Transverse colon (tissue), 4 donors: Measurements from ENCODE around the gene LMOD3. TPM values are rescaled to one million over a fixed set of nuclear protein-coding genes. Genes with fewer than 3 reads are reported as not detected.

Experiments
- DNase-seq: peaks from one replicate; pipeline ENCODE4 v3.0.0-alpha.2; 2019
- H3K27ac ChIP-seq, 4 donors: fragments of 200-600 bp; sonication (generic); 2 replicates each; pipeline ENCODE4 v1.5.1; 2016 to 2018; ENCODE audit warnings: inconsistent platforms in 4 of 4
- H3K27me3 ChIP-seq: fragments of 200-600 bp; sonication (generic); 2 replicates; pipeline ENCODE4 v1.5.1; 2017; ENCODE audit warnings: inconsistent platforms
- H3K36me3 ChIP-seq, 4 donors: fragments of 200-600 bp; sonication (generic); 2 replicates each; pipeline ENCODE4 v1.5.1; 2017 to 2019; ENCODE audit warnings: inconsistent platforms in 4 of 4
- H3K4me1 ChIP-seq, 4 donors: fragments of 200-600 bp; sonication (generic); 2 replicates each; pipeline ENCODE4 v1.5.1; 2017 to 2020; ENCODE audit warnings: inconsistent platforms in 4 of 4
- H3K4me3 ChIP-seq, 4 donors: fragments of 200-600 bp; sonication (generic); 1 replicate in 1 of 4; 2 replicates in 3 of 4; pipeline versions ENCODE4 v1.5.1 to v1.6.1; 2017 to 2019; ENCODE audit warnings: inconsistent platforms in 4 of 4
- H3K9me3 ChIP-seq, 2 donors: fragments of 200-600 bp; sonication (generic); 2 replicates each; pipeline ENCODE4 v1.5.1; 2017 to 2019; ENCODE audit warnings: inconsistent platforms in 2 of 2
- EP300 ChIP-seq: sonication (generic); formaldehyde crosslinking; IDR thresholded peaks from one replicate; pipeline ENCODE4 v1.6.1; 2017; ENCODE audit warnings: antibody characterized with exemption, low read depth
- POLR2A ChIP-seq: fragments of 450-650 bp; IDR thresholded peaks from one replicate; pipeline ENCODE4 v1.6.1; 2016; ENCODE audit warnings: antibody characterized with exemption, mild to moderate bottlenecking, moderate library complexity
- POLR2AphosphoS5 ChIP-seq, 3 donors: sonication (generic); formaldehyde crosslinking; IDR thresholded peaks; one replicate each; pipeline ENCODE4 v1.6.1; 2016; ENCODE audit warnings: antibody characterized with exemption in 3 of 3
- WGBS, 2 donors: methylation state at CpG; one replicate each; pipeline ENCODE4 v1.1.5; 2018; ENCODE audit warnings: low coverage in 1 of 2; 5-methylcytosine and 5-hydroxymethylcytosine counted together
- in situ Hi-C, 4 donors: fragments of 200-750 bp; cut with MboI; loops; one replicate each; pipeline versions ENCODE4 v1.15.0 to v1.15.1; 2017; ENCODE audit warnings: low sequenced_read_pairs in 3 of 4, low pct_ligation_motif_present in 1 of 4, low pct_unique_long_range_greater_than_20kb in 1 of 4
- intact Hi-C: fragments of 100-400 bp; cut with DNase I; formaldehyde crosslinking; loops from one replicate; pipeline ENCODE4 v1.15.1; 2023; ENCODE audit warnings: low total_unique reads
- total RNA-seq, 4 donors: library from RNA; depleted of rRNA; stranded (reverse); fragments of >200 nt; gene quantifications; one replicate each; pipeline ENCODE4 v1.1.0, GENCODE V29; 2016
- TF ChIP-seq, protein P1 (sequence below), 5 experiments: fragments of 200-600 bp in 3 of 5; fragments of 450-650 bp in 2 of 5; sonication (generic) in 3 of 5; IDR thresholded peaks; 1 replicate in 2 of 5; 2 replicates in 3 of 5; pipeline ENCODE4 v1.5.1; 2016 to 2017; ENCODE audit warnings: antibody characterized with exemption in 5 of 5, inconsistent platforms in 3 of 5, mild to moderate bottlenecking in 2 of 5, moderate library complexity in 1 of 5

The LMOD3 gene
- total RNA-seq, 4 donors from 2014 or later = 0.27 TPM; not detected in 3

DNA sequence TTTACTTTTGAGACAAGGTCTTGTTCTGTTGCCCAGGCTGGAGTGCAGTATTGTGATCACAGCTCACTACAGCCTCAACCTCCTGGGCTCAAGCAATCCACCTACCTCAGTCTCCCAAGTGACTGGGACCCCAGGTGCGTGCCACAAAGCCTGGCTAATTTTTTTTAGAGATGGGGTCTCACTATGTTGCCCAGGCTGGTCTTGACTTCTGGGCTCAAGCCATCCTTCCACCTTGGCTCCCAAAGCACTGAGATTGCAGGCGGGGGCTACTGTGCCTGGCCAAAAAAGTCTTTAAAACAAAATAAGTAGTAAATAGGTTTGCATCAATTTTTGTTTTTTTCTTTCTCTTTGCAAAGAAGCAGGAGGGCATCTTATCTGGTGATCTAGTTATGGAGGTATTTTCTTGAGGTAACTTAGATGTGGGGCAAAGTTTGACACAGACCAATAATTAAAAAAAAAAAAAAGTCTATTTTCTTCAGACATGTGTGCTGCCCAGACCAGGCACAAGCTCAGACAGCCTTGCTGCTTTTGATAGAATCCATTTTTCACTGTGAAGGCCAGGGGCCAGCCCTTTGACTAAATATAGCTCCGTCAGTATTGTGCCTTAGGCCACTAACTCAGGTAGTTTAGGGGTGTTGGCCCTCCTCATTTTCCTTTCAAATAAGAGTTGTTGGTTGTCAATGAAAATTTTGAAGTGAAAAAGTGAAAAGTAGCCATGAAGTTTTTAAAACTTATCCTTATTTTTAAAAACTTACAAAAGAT lies 35.2 kb downstream of the LMOD3 start:
- no peaks in the 10 kb centered on the region for H3K9me3 ChIP-seq
- peak overlapping the region; percentile 13 to 87 (median 85) for H3K4me3 ChIP-seq
- no peaks in the 10 kb centered on the region for H3K36me3 ChIP-seq
- intact Hi-C loops = no loop called here
- H3K27me3 ChIP-seq = no peaks in the 10 kb centered on the region
- in situ Hi-C loops = no loop called here
- H3K27ac ChIP-seq = peak overlapping the region; percentile 94 to 97 (median 96)
- H3K4me1 ChIP-seq = peaks cover 57 to 83% (median 67%) of the 10 kb centered on the region in 4 donors
- WGBS, 2 donors = 65% methylated on average over 3 of the region's 3 CpGs
- DNase-seq = no peak
- TF ChIP-seq POLR2AphosphoS5 (IDR thresholded peaks at IDR 0.05) (no peak), EP300 (no peak), POLR2A (no peak)
- TF ChIP-seq, protein P1, sequence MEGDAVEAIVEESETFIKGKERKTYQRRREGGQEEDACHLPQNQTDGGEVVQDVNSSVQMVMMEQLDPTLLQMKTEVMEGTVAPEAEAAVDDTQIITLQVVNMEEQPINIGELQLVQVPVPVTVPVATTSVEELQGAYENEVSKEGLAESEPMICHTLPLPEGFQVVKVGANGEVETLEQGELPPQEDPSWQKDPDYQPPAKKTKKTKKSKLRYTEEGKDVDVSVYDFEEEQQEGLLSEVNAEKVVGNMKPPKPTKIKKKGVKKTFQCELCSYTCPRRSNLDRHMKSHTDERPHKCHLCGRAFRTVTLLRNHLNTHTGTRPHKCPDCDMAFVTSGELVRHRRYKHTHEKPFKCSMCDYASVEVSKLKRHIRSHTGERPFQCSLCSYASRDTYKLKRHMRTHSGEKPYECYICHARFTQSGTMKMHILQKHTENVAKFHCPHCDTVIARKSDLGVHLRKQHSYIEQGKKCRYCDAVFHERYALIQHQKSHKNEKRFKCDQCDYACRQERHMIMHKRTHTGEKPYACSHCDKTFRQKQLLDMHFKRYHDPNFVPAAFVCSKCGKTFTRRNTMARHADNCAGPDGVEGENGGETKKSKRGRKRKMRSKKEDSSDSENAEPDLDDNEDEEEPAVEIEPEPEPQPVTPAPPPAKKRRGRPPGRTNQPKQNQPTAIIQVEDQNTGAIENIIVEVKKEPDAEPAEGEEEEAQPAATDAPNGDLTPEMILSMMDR (IDR thresholded peaks at IDR 0.05) = no peak

DNA sequence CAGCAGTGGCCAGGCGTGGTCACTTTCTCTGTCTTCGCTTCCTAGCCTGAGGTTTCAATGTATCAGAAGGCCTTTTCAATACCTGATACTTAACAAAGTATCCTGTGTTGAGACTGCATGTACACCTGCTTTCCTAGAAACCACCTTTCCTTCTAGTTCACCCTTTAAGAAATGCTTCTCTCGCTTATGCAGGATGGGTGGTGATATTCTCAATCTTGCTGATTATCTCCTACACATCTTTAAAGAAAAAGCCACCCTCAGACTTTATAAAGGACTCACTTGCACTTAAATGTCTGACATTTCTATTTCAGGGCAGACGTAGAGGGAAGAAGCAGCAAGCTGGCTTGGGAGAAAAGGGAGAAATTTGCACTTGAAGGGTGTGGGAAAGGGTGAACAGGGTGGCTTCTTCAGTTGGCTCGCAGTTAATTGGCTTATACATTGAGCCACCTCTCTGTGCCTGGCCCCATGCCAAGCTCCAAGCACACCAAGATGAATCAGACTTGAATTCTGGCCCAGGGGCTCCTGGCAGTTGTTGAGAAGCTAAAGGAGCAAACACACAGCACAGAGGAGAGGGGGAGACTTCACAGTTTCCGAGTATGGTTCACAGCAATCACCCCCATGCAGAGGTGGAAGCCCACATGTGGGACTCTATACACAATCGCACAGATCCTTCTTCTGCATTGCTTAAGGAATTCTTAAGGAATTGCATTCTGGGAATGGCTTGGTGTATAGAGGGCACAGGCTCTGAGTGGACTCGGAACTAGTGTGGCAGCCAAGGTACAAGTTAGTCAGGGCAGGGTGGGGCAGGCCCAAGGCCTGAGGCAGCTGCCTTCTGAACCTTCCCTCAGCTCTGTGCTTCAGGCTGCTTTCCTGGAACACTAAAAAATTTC lies 36.3 kb downstream of the LMOD3 start:
- peak overlapping the region; percentile 68 to 87 (median 85) for H3K4me3 ChIP-seq
- H3K27me3 ChIP-seq = no peaks in the 10 kb centered on the region
- H3K9me3 ChIP-seq = no peaks in the 10 kb centered on the region
- no peaks in the 10 kb centered on the region for H3K36me3 ChIP-seq
- no peak for TF ChIP-seq EP300
- TF ChIP-seq, protein P1 (IDR thresholded peaks at IDR 0.05) = no peak
- TF ChIP-seq POLR2A = peak; percentile 65
- peak; percentile 11 to 82 (median 61) for TF ChIP-seq POLR2AphosphoS5 (IDR thresholded peaks at IDR 0.05)
- WGBS, 2 donors = 0 to 1% methylated on average over 2 to 8 of the region's 8 CpGs
- in situ Hi-C loops (no loop called here), intact Hi-C loops (no loop called here)
- H3K4me1 ChIP-seq = peaks cover 48 to 83% (median 58%) of the 10 kb centered on the region in 4 donors
- peak; percentile 91 for DNase-seq
- peak overlapping the region; percentile 94 to 97 (median 96) for H3K27ac ChIP-seq

DNA sequence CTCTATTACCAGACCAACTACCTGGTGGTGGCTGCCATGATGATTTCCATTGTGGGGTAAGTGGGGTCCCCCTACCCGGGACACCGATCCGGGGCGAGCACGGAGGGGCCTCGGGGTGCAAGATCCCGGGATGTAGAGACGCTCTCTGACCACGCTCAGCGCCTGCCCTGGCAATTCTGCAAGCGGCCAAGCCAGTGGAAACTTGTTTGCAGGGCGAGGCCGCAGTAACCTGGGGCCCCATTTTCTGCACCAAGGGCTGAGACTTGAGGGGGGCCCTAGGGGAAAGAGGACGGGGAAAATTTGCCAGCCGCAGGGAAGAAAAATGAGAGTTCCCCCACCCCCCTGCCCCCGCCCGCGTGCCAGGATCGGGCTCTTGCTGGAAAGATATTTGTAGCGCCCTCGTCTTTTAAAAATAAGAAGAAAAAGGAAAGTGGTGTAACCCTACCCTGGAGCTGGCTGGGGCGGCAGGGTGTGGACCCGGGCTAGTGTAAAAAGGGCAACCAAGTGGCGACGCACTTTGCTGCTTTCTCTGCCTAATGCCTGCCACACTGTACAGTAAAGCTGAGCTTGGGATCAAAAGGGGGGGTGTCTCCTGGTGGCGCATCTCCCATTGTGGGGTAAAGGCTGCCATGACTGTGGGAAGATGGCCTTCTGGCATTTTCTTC lies 37.1 kb downstream of the LMOD3 start:
- peak; percentile 38 for DNase-seq
- Histone ChIP-seq H3K27me3 (no peaks in the 10 kb centered on the region), H3K9me3 (no peaks in the 10 kb centered on the region), H3K36me3 (no peaks in the 10 kb centered on the region), H3K4me3 (peak overlapping the region; percentile 68 to 87 (median 85)), H3K4me1 (peaks cover 46 to 83% (median 60%) of the 10 kb centered on the region in 4 donors), H3K27ac (peak overlapping the region; percentile 94 to 97 (median 96))
- TF ChIP-seq, protein P1 (IDR thresholded peaks at IDR 0.05) = no peak
- TF ChIP-seq POLR2A (no peak), EP300 (no peak), POLR2AphosphoS5 (IDR thresholded peaks at IDR 0.05) (no peak)
- in situ Hi-C loops = no loop called here
- intact Hi-C loops = no loop called here
- WGBS, 2 donors = 1% methylated on average over 26 of the region's 26 CpGs; no CpG with 5 or more reads in 1 of the 2 donors
